GOT3 (cell line): ENCODE measurements around the gene DOCK9.

ENCODE experiments used
- DNase-seq: peaks from one replicate; lab custom pipeline; 2025; ENCODE audit warnings: mixed read lengths; lab: John Stamatoyannopoulos, UW

DOCK9 gene

GRCh38 chr13:98848746-98849145 lies 129.1 kb downstream of the DOCK9 start:
- DNase-seq = no peak

- no peak for DNase-seq
Measured at GRCh38 chr13:98847780-98848179, 130.1 kb downstream of the DOCK9 start.

GRCh38 chr13:98846986-98847385 lies 130.9 kb downstream of the DOCK9 start:
- DNase-seq = no peak

- DNase-seq = no peak
Measured at GRCh38 chr13:98846521-98846920, 131.3 kb downstream of the DOCK9 start.

- DNase-seq = no peak
Measured at GRCh38 chr13:98845742-98846141, 132.1 kb downstream of the DOCK9 start.

GRCh38 chr13:98844021-98844420 lies 133.8 kb downstream of the DOCK9 start:
- DNase-seq = no peak

GRCh38 chr13:98843482-98843877 lies 134.4 kb downstream of the DOCK9 start:
- no peak for DNase-seq

GRCh38 chr13:98842858-98843481 lies 134.9 kb downstream of the DOCK9 start:
- no peak for DNase-seq

GRCh38 chr13:98842070-98842469 lies 135.8 kb downstream of the DOCK9 start:
- no peak for DNase-seq

GRCh38 chr13:98839856-98840769 lies 137.8 kb downstream of the DOCK9 start:
- DNase-seq = no peak

GRCh38 chr13:98838776-98839175 lies 139.1 kb downstream of the DOCK9 start:
- DNase-seq = no peak

- DNase-seq = no peak
Measured at GRCh38 chr13:98837896-98838295, 140.0 kb downstream of the DOCK9 start.

GRCh38 chr13:98835156-98835555 lies 142.7 kb downstream of the DOCK9 start:
- DNase-seq = no peak

GRCh38 chr13:98834254-98834960 lies 143.5 kb downstream of the DOCK9 start:
- DNase-seq = no peak

GRCh38 chr13:98831236-98831635 lies 146.6 kb downstream of the DOCK9 start:
- DNase-seq = no peak

GRCh38 chr13:98829541-98829940 lies 148.3 kb downstream of the DOCK9 start:
- no peak for DNase-seq

- no peak for DNase-seq
Measured at GRCh38 chr13:98828614-98829013, 149.2 kb downstream of the DOCK9 start.

GRCh38 chr13:98827449-98827848 lies 150.4 kb downstream of the DOCK9 start:
- DNase-seq = no peak

- no peak for DNase-seq
Measured at GRCh38 chr13:98826146-98826545, 151.7 kb downstream of the DOCK9 start.

- no peak for DNase-seq
Measured at GRCh38 chr13:98825659-98826058, 152.2 kb downstream of the DOCK9 start.

- DNase-seq = no peak
Measured at GRCh38 chr13:98824376-98825160, 153.3 kb downstream of the DOCK9 start.

GRCh38 chr13:98823442-98823841 lies 154.4 kb downstream of the DOCK9 start:
- no peak for DNase-seq
